Measurements from ENCODE around the gene CHAF1B.

CHAF1B gene

GRCh38 chr21:36463991-36464390, 78.8 kb downstream of the CHAF1B start:
- no peak for DNase-seq (ENCODE audit: low spot score)

GRCh38 chr21:36464590-36464989, 79.4 kb downstream of the CHAF1B start:
- no peak for DNase-seq (ENCODE audit: low spot score)

GRCh38 chr21:36465478-36465877, 80.3 kb downstream of the CHAF1B start:
- no peak for DNase-seq (ENCODE audit: low spot score)

- no peak for DNase-seq (ENCODE audit: low spot score)
Measured at GRCh38 chr21:36466061-36466511, 80.9 kb downstream of the CHAF1B start.

All from RKO (cell line).